Esophagus squamous epithelium (tissue), 4 donors: ENCODE measurements around the gene HBA2.

Source experiments
- CTCF ChIP-seq, 6 experiments: fragments of 450-650 bp in 4 of 6; fragments of 200-600 bp in 2 of 6; sonication (generic) in 2 of 6; IDR thresholded peaks; one replicate each; pipeline ENCODE4 v1.5.1; 2016 to 2019; ENCODE audit warnings: antibody characterized with exemption in 6 of 6, mild to moderate bottlenecking in 4 of 6, moderate library complexity in 4 of 6
- POLR2A ChIP-seq, 4 donors: fragments of 450-650 bp; IDR thresholded peaks; one replicate each; pipeline ENCODE4 v1.6.1; 2017; ENCODE audit warnings: antibody characterized with exemption in 4 of 4, mild to moderate bottlenecking in 4 of 4, moderate library complexity in 3 of 4

GRCh38 chr16:159136-159849 lies 13.4 kb upstream of the HBA2 start:
- TF ChIP-seq CTCF (IDR thresholded peaks at IDR 0.05) = no peak
- no peak for TF ChIP-seq POLR2A (IDR thresholded peaks at IDR 0.05)
